IPS-20b (cell line): ENCODE data around the gene ZNHIT2.
A peak's percentile ranks its signal among the peaks of the same experiment; 100 is the strongest.

Source experiments
- H3K27ac ChIP-seq: one replicate; pipeline ENCODE4 v1.5.1; 2013; ENCODE audit warnings: low read length
- H3K27me3 ChIP-seq: 2 replicates; pipeline ENCODE4 v1.6.1; 2013; ENCODE audit warnings: mild to moderate bottlenecking, low read length, inconsistent platforms; ENCODE audit not compliant: insufficient read depth
- H3K36me3 ChIP-seq: 2 replicates; pipeline ENCODE4 v1.6.1; 2013; ENCODE audit warnings: low read depth, mild to moderate bottlenecking, inconsistent platforms, low read length, moderate library complexity; ENCODE audit not compliant: insufficient read depth
- H3K4me1 ChIP-seq: 2 replicates; pipeline ENCODE4 v1.6.1; 2013; ENCODE audit warnings: mild to moderate bottlenecking, control low read depth, inconsistent platforms, low read length, moderate library complexity; ENCODE audit not compliant: insufficient read depth
- H3K4me3 ChIP-seq: 2 replicates; pipeline ENCODE4 v1.5.1; 2013; ENCODE audit warnings: mild to moderate bottlenecking, low read length, inconsistent platforms
- H3K9ac ChIP-seq: 2 replicates; pipeline ENCODE4 v1.6.1; 2013; ENCODE audit warnings: low read depth, mild to moderate bottlenecking, inconsistent platforms, low read length, moderate library complexity
- H3K9me3 ChIP-seq: 2 replicates; pipeline ENCODE4 v1.6.1; 2013; ENCODE audit warnings: mild to moderate bottlenecking, low read depth, low read length, inconsistent platforms; ENCODE audit not compliant: insufficient read depth

Gene ZNHIT2

GRCh38 chr11:65117206-65118096 lies at the start of gene ZNHIT2:
Gene ZNHIT2 (minus strand): TSS chr11:65117701. CDS start chr11:65117653, 48 bp downstream.
- Histone ChIP-seq H3K4me3 (peak within 1 kb of the TSS; percentile 83), H3K27me3 (no peaks in the 10 kb centered on the region), H3K36me3 (peaks cover 41% of the 10 kb centered on the region), H3K4me1 (peaks cover 7% of the 10 kb centered on the region; the same call in 1 of the 2 replicates), H3K27ac (no peak within 1 kb of the TSS), H3K9me3 (no peaks in the 10 kb centered on the region), H3K9ac (peak within 1 kb of the TSS; percentile 92)

DNA sequence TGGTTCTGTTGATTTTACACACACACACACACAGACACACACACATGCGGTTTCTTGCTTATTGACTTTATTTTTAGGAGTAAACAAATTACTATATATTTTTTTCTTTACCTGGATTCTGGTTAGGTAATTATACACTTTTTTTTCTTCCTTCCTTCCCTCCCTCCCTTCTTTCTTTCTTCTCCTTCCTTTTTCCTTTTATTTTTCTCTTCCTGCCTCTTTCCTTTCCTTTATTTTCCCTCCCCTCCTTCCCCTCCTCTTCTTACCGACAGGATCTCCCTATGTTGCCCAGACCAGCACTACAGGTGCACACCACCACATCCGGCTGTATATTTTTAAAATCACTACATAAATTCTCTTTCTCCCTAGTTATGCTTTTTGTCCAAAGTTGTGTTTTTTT lies 49.4 kb upstream of the ZNHIT2 start:
- H3K27me3 ChIP-seq = no peaks in the 10 kb centered on the region
- H3K4me3 ChIP-seq = no peak overlapping the region
- H3K27ac ChIP-seq = no peak overlapping the region
- no peaks in the 10 kb centered on the region for H3K4me1 ChIP-seq
- H3K9ac ChIP-seq = no peak overlapping the region
- H3K36me3 ChIP-seq = no peaks in the 10 kb centered on the region
- no peaks in the 10 kb centered on the region for H3K9me3 ChIP-seq

DNA sequence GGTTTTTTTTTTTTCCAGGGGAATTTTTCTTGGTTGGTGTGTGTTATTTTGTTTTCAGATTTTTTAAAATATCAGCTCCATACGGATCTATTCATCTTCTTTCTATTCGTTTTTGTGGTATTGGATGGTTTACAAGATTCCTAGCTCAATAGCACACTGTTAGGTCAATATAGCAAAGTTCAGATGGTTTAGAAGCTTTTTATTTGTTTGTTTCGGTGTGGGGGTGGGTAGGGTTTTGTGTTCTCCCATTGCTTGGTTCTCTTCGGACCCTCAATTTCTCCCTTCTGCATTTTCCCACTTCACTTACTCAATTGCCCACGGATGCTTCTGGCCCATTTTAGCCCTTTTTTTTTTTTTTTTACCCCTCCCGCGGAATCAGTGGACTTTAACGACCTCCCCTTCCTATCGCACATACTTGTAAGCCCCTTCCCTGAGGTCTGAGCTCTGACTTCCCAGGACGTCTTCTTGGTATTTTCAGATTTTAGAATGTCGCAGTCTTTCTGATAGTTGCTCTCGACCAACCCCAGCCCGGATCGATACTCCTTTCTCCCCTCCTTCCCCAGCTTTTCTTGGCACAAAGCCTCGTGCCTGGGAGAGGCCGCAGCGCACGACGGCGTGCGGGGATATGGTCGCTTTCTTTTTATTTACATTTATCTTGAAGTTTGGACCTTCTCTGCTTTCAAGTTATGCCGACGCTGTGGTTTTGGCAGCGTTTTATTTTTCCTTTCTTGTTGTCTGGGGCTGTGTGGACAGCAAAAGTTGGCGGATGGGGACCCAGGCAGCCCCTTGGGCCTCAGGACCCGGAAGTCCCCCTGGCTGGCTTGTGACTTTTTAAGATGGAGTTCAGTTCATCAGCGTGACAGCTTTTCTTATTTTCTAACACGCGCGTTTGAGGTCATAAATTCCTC lies 48.2 kb upstream of the ZNHIT2 start:
- Histone ChIP-seq H3K9ac (no peak overlapping the region), H3K27me3 (no peaks in the 10 kb centered on the region), H3K9me3 (no peaks in the 10 kb centered on the region), H3K27ac (no peak overlapping the region), H3K4me1 (no peaks in the 10 kb centered on the region), H3K36me3 (no peaks in the 10 kb centered on the region), H3K4me3 (no peak overlapping the region)

DNA sequence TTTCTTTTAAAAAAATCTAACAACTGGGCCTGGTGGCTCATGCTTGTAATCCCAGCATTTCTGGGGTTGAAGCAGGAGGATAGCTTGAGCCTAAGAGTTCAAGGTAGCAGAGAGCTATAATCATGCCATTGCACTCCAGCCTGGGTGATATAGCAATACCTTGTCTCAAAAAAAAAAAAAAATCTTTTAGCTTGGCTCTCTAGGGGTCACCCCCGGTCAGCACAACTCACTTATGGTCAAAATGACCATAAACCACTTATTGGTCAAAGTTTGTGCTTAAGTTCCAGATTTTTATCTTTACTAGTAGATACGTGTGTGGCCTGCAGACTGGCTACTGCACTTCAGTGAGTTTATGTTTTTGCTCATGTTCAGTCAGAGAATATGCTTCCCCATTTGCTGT lies 46.2 kb upstream of the ZNHIT2 start:
- Histone ChIP-seq H3K9ac (no peak overlapping the region), H3K27ac (no peak overlapping the region), H3K27me3 (no peaks in the 10 kb centered on the region), H3K4me3 (no peak overlapping the region), H3K36me3 (no peaks in the 10 kb centered on the region), H3K9me3 (no peaks in the 10 kb centered on the region), H3K4me1 (no peaks in the 10 kb centered on the region)

- Histone ChIP-seq H3K9me3 (no peaks in the 10 kb centered on the region), H3K36me3 (no peaks in the 10 kb centered on the region), H3K4me1 (no peaks in the 10 kb centered on the region), H3K4me3 (no peak overlapping the region), H3K9ac (no peak overlapping the region), H3K27ac (no peak overlapping the region), H3K27me3 (no peaks in the 10 kb centered on the region)
These were observed 43.1 kb upstream of the ZNHIT2 start for GRCh38 chr11:65160643-65161042.

DNA sequence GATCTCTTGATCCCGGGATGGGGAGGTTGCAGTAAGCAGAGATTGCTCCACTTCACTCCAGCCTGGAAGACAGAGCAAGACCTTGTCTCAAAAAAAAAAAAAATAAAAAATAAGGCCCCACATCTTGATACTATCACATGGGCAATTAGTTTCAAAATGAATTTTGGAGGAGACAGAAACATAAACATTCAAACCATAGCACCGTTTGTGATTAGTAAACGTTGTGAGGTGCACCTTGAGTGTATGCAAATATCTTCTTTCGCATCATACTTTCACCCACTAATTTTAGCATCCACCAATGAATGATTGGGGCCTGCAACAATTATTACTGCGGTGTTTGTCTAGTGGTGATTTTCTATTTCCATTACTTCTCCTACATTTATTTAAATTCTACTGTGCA lies 41.5 kb upstream of the ZNHIT2 start:
- Histone ChIP-seq H3K27ac (no peak overlapping the region), H3K9me3 (no peaks in the 10 kb centered on the region), H3K4me1 (no peaks in the 10 kb centered on the region), H3K36me3 (no peaks in the 10 kb centered on the region), H3K27me3 (no peaks in the 10 kb centered on the region), H3K4me3 (no peak overlapping the region), H3K9ac (no peak overlapping the region)

GRCh38 chr11:65157336-65157735 lies 39.8 kb upstream of the ZNHIT2 start:
- Histone ChIP-seq H3K27me3 (0 out of 2 replicates have a peak, but pooled peaks cover 3% of the 10 kb centered on the region), H3K36me3 (no peaks in the 10 kb centered on the region), H3K27ac (no peak overlapping the region), H3K9me3 (no peaks in the 10 kb centered on the region), H3K9ac (no peak overlapping the region), H3K4me1 (no peaks in the 10 kb centered on the region), H3K4me3 (no peak overlapping the region)

- Histone ChIP-seq H3K36me3 (no peaks in the 10 kb centered on the region), H3K27me3 (0 out of 2 replicates have a peak, but pooled peaks cover 3% of the 10 kb centered on the region), H3K9me3 (no peaks in the 10 kb centered on the region), H3K27ac (no peak overlapping the region), H3K4me1 (no peaks in the 10 kb centered on the region), H3K9ac (no peak overlapping the region), H3K4me3 (no peak overlapping the region)
These were observed 39.4 kb upstream of the ZNHIT2 start for GRCh38 chr11:65156926-65157325.

DNA sequence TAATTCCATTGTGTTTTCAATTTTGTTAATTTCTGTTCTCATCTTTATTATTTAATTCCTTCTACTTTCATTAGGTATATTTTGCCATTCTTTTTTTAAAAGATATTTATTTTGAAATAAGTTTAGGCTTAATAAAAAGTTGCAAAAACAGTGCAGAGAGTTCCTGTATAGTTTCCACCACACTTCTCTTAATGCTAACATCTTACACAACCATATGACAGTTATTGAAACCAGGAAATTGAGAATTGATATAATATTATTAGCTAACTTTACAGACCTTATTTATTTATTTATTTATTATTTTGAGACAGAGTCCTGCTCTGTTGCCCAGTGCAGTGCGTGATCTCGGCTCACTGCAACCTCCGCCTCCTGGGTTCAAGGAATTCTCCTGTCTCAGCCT lies 38.8 kb upstream of the ZNHIT2 start:
- H3K36me3 ChIP-seq = no peaks in the 10 kb centered on the region
- no peak overlapping the region for H3K27ac ChIP-seq
- no peak overlapping the region for H3K9ac ChIP-seq

DNA sequence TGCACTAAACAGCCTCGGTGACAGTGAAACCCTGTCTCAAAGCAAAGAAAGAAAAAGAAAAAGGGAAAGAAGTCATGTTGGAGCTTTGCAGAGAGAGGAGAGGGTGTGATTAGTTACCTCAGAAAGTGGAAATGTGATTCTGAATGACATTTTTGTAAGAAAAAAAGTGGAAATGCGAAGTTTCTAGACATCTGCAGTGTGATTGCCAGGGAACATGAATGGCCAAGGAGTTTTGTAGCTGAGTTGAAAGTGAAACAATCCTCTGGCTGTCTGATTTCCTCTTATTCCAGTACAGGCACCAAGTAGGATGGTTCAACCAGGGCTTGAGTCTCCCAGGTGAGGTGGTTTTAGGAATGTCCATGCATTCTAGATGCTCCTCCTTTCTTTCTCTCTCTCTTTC lies 34.6 kb upstream of the ZNHIT2 start:
- Histone ChIP-seq H3K36me3 (no peaks in the 10 kb centered on the region), H3K27me3 (0 out of 2 replicates have a peak, but pooled peaks cover 3% of the 10 kb centered on the region), H3K27ac (no peak overlapping the region), H3K4me1 (no peaks in the 10 kb centered on the region), H3K9me3 (no peaks in the 10 kb centered on the region), H3K9ac (no peak overlapping the region), H3K4me3 (no peak overlapping the region)

More for the DNA sequence above, 38.8 kb upstream of the ZNHIT2 start:
- no peaks in the 10 kb centered on the region for H3K4me1 ChIP-seq
- H3K4me3 ChIP-seq = no peak overlapping the region
- no peaks in the 10 kb centered on the region for H3K9me3 ChIP-seq
- H3K27me3 ChIP-seq = 0 out of 2 replicates have a peak, but pooled peaks cover 3% of the 10 kb centered on the region

GRCh38 chr11:65151331-65151899 lies 33.9 kb upstream of the ZNHIT2 start:
- no peaks in the 10 kb centered on the region for H3K9me3 ChIP-seq
- 0 out of 2 replicates have a peak, but pooled peaks cover 3% of the 10 kb centered on the region for H3K27me3 ChIP-seq
- H3K4me3 ChIP-seq = no peak overlapping the region
- H3K36me3 ChIP-seq = no peaks in the 10 kb centered on the region
- H3K4me1 ChIP-seq = no peaks in the 10 kb centered on the region
- H3K9ac ChIP-seq = no peak overlapping the region
- no peak overlapping the region for H3K27ac ChIP-seq
